ENCODE data around the gene NGB. TPM values are rescaled to one million over a fixed set of nuclear protein-coding genes. Genes with fewer than 3 reads are reported as not detected.

Gene NGB
- total and polyA plus RNA-seq, 4 experiments from 2014 or later: not detected

- ChIA-PET CTCF (ENCODE audit: partially characterized antibody) (interaction anchor here (1.2 kb wide), 1 partner anchor 19 kb away, joined by 4 read pairs; no protein-coding TSS in a partner anchor), POLR2A (ENCODE audit: partially characterized antibody) (no interaction called here)
- no peaks in the 10 kb centered on the region for H3K9me3 ChIP-seq (ENCODE audit: control insufficient read depth in 1 of 2, low read length in 2 of 2)
- no peaks in the 10 kb centered on the region for H3K4me1 ChIP-seq (ENCODE audit: insufficient read depth, low read length)
- H3K27ac ChIP-seq (ENCODE audit: low read depth, low read length): no peak overlapping the region
- no peak overlapping the region for H3K4me3 Mint-ChIP-seq
- no peaks in the 10 kb centered on the region for H3K27me3 ChIP-seq (ENCODE audit: insufficient read depth, low read length)
- H3K36me3 Mint-ChIP-seq: peaks cover 11 to 30% of the 10 kb centered on the region in 2 donors
- DNase-seq: no peak
- no peak overlapping the region for H3K4me3 ChIP-seq (ENCODE audit: low read length in 2 of 2)
- no peaks in the 10 kb centered on the region for H3K27me3 Mint-ChIP-seq
- no peaks in the 10 kb centered on the region for H3K9me3 Mint-ChIP-seq
- H3K36me3 ChIP-seq (ENCODE audit: insufficient read depth, low read length): no peaks in the 10 kb centered on the region
- intact Hi-C loops (cut with micrococcal nuclease): no loop called here
- peak overlapping the region in 3 of 7 donors; percentile 13 to 59 (median 20) for H3K27ac Mint-ChIP-seq
- H3K4me1 Mint-ChIP-seq: no peaks in the 10 kb centered on the region
These were observed 25.9 kb upstream of the NGB start for GRCh38 chr14:77296906-77297305.

DNA sequence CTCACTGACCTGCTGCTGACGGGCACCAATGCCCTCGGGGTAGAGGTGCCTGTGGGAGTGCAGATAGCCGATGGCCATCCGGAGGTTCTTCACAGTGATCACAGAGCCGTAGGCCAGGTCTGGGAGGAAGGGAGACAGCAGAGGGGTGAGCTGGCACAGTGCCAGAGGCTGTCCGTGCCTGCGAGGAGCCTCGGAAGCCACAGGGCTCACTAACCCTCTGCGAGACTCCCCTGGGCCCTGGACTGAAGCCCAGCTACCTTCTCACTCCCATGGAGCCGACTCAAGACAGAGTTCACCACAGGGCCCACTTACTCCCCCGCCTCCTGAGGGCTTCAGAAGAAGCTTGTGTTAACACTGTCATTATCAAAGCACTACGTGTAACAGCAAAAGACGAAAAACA, 25.1 kb upstream of the NGB start:
- H3K27ac ChIP-seq (ENCODE audit: low read depth, low read length): no peak overlapping the region
- ChIA-PET CTCF (ENCODE audit: partially characterized antibody) (interaction anchor here (0.7 to 1.2 kb wide), 2 partner anchors 20 to 113 kb away, joined by 3 to 4 read pairs; no protein-coding TSS in a partner anchor), POLR2A (ENCODE audit: partially characterized antibody) (no interaction called here)
- intact Hi-C loops (cut with micrococcal nuclease): no loop called here
- H3K27ac Mint-ChIP-seq: no peak overlapping the region
- no peaks in the 10 kb centered on the region for H3K9me3 Mint-ChIP-seq
- no peak overlapping the region for H3K4me3 ChIP-seq (ENCODE audit: low read length in 2 of 2)
- H3K9me3 ChIP-seq (ENCODE audit: control insufficient read depth in 1 of 2, low read length in 2 of 2): no peaks in the 10 kb centered on the region
- no peaks in the 10 kb centered on the region for H3K4me1 ChIP-seq (ENCODE audit: insufficient read depth, low read length)
- no peaks in the 10 kb centered on the region for H3K4me1 Mint-ChIP-seq
- no peaks in the 10 kb centered on the region for H3K27me3 ChIP-seq (ENCODE audit: insufficient read depth, low read length)
- H3K4me3 Mint-ChIP-seq: no peak overlapping the region
- peaks cover 11 to 30% of the 10 kb centered on the region in 2 donors for H3K36me3 Mint-ChIP-seq
- no peaks in the 10 kb centered on the region for H3K36me3 ChIP-seq (ENCODE audit: insufficient read depth, low read length)
- no peaks in the 10 kb centered on the region for H3K27me3 Mint-ChIP-seq
- DNase-seq: no peak

DNA sequence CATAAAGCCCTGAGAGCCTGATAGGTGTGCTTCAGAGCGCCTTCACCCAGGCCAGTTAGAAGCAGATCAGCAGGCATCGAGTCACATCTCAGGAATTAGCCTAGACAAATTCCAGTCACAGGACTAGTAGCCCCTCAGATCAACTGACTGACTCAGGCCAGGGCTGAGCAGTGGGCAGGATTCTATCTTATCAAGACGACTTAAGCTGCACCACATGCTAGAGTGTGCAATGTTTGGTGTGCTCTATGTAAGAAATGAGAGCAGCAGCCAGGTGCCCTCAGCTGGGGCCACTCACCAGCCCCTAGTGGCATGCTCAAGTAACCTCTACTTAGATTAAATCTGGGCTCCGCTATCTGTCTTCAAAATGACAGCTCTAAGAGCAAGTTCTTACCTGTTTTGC, 19.7 kb upstream of the NGB start:
- H3K36me3 Mint-ChIP-seq: peaks cover 17 to 29% of the 10 kb centered on the region in 2 donors
- H3K4me1 Mint-ChIP-seq: no peaks in the 10 kb centered on the region
- ChIA-PET POLR2A (ENCODE audit: partially characterized antibody) (no interaction called here), CTCF (ENCODE audit: partially characterized antibody) (interaction anchor here (2.0 kb wide), 1 partner anchor 25 kb away, joined by 8 read pairs; no protein-coding TSS in a partner anchor)
- no peak overlapping the region for H3K27ac Mint-ChIP-seq
- intact Hi-C loops (cut with micrococcal nuclease): no loop called here
- Histone ChIP-seq H3K4me3 (ENCODE audit: low read length in 2 of 2) (no peak overlapping the region), H3K27me3 (ENCODE audit: insufficient read depth, low read length) (no peaks in the 10 kb centered on the region), H3K36me3 (ENCODE audit: insufficient read depth, low read length) (no peaks in the 10 kb centered on the region), H3K4me1 (ENCODE audit: insufficient read depth, low read length) (no peaks in the 10 kb centered on the region), H3K27ac (ENCODE audit: low read depth, low read length) (no peak overlapping the region), H3K9me3 (ENCODE audit: control insufficient read depth in 1 of 2, low read length in 2 of 2) (no peaks in the 10 kb centered on the region)
- H3K4me3 Mint-ChIP-seq: no peak overlapping the region
- DNase-seq: no peak
- no peaks in the 10 kb centered on the region for H3K9me3 Mint-ChIP-seq
- no peaks in the 10 kb centered on the region for H3K27me3 Mint-ChIP-seq

DNA sequence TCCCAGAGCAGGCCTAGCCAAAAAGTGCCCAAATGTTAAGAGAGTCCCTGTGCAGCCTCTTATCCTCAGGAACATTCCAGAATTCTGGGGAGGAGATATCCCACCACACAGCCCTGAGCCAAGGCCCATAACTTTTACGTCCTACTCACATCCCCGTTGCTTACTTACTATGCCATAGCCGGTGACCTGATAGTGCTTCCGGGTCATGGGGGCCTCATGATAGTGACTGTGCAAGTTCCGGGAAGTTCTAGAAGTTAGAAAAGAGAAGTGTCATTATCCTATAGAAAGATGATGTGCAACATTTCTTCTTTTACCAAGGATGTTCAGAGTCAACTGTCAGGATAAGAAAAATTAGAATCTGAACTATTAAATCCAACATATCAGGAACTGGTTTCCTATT, 15.6 kb upstream of the NGB start:
- Histone ChIP-seq H3K9me3 (ENCODE audit: control insufficient read depth in 1 of 2, low read length in 2 of 2) (no peaks in the 10 kb centered on the region), H3K4me3 (ENCODE audit: low read length in 2 of 2) (no peak overlapping the region), H3K36me3 (ENCODE audit: insufficient read depth, low read length) (no peaks in the 10 kb centered on the region), H3K27me3 (ENCODE audit: insufficient read depth, low read length) (no peaks in the 10 kb centered on the region), H3K4me1 (ENCODE audit: insufficient read depth, low read length) (no peaks in the 10 kb centered on the region), H3K27ac (ENCODE audit: low read depth, low read length) (no peak overlapping the region)
- DNase-seq: no peak
- H3K9me3 Mint-ChIP-seq: no peaks in the 10 kb centered on the region
- CTCF ChIA-PET (ENCODE audit: partially characterized antibody): no interaction called here
- peak overlapping the region in 1 of 8 donors; percentile 26 for H3K4me3 Mint-ChIP-seq
- peaks cover 38 to 46% of the 10 kb centered on the region in 2 donors for H3K36me3 Mint-ChIP-seq
- intact Hi-C loops (cut with micrococcal nuclease): no loop called here
- H3K4me1 Mint-ChIP-seq: no peaks in the 10 kb centered on the region
- H3K27ac Mint-ChIP-seq: no peak overlapping the region
- POLR2A ChIA-PET (ENCODE audit: partially characterized antibody): no interaction called here
- no peaks in the 10 kb centered on the region for H3K27me3 Mint-ChIP-seq

GRCh38 chr14:77284466-77284865, 13.5 kb upstream of the NGB start:
- no peak for DNase-seq
- Histone ChIP-seq H3K36me3 (ENCODE audit: insufficient read depth, low read length) (no peaks in the 10 kb centered on the region), H3K27ac (ENCODE audit: low read depth, low read length) (no peak overlapping the region), H3K4me1 (ENCODE audit: insufficient read depth, low read length) (no peaks in the 10 kb centered on the region), H3K27me3 (ENCODE audit: insufficient read depth, low read length) (no peaks in the 10 kb centered on the region), H3K4me3 (ENCODE audit: low read length in 2 of 2) (no peak overlapping the region), H3K9me3 (ENCODE audit: control insufficient read depth in 1 of 2, low read length in 2 of 2) (no peaks in the 10 kb centered on the region)
- CTCF ChIA-PET (ENCODE audit: partially characterized antibody): interaction anchor here (1.0 kb wide), 1 partner anchor 9 kb away, joined by 3 read pairs; no protein-coding TSS in a partner anchor
- Mint-ChIP-seq H3K4me3 (no peak overlapping the region), H3K4me1 (no peaks in the 10 kb centered on the region), H3K36me3 (peaks cover 39 to 46% of the 10 kb centered on the region in 2 donors), H3K27ac (peak overlapping the region in 1 of 7 donors; percentile 44), H3K27me3 (no peaks in the 10 kb centered on the region), H3K9me3 (no peaks in the 10 kb centered on the region)
- POLR2A ChIA-PET (ENCODE audit: partially characterized antibody): no interaction called here
- intact Hi-C loops (cut with micrococcal nuclease): no loop called here

GRCh38 chr14:77284066-77284465, 13.1 kb upstream of the NGB start:
- no peaks in the 10 kb centered on the region for H3K9me3 Mint-ChIP-seq
- Histone ChIP-seq H3K27ac (ENCODE audit: low read depth, low read length) (no peak overlapping the region), H3K9me3 (ENCODE audit: control insufficient read depth in 1 of 2, low read length in 2 of 2) (no peaks in the 10 kb centered on the region), H3K4me1 (ENCODE audit: insufficient read depth, low read length) (no peaks in the 10 kb centered on the region), H3K4me3 (ENCODE audit: low read length in 2 of 2) (no peak overlapping the region), H3K36me3 (ENCODE audit: insufficient read depth, low read length) (no peaks in the 10 kb centered on the region), H3K27me3 (ENCODE audit: insufficient read depth, low read length) (no peaks in the 10 kb centered on the region)
- ChIA-PET POLR2A (ENCODE audit: partially characterized antibody) (no interaction called here), CTCF (ENCODE audit: partially characterized antibody) (interaction anchor here (1.0 kb wide), 1 partner anchor 9 kb away, joined by 3 read pairs; no protein-coding TSS in a partner anchor)
- peaks cover 39 to 49% of the 10 kb centered on the region in 2 donors for H3K36me3 Mint-ChIP-seq
- no peak overlapping the region for H3K27ac Mint-ChIP-seq
- intact Hi-C loops (cut with micrococcal nuclease): no loop called here
- no peaks in the 10 kb centered on the region for H3K27me3 Mint-ChIP-seq
- H3K4me1 Mint-ChIP-seq: no peaks in the 10 kb centered on the region
- H3K4me3 Mint-ChIP-seq: no peak overlapping the region
- no peak for DNase-seq

- H3K9me3 ChIP-seq (ENCODE audit: control insufficient read depth in 1 of 2, low read length in 2 of 2): no peaks in the 10 kb centered on the region
- Mint-ChIP-seq H3K36me3 (peaks cover 38 to 46% of the 10 kb centered on the region in 2 donors), H3K27me3 (no peaks in the 10 kb centered on the region), H3K4me3 (no peak overlapping the region), H3K4me1 (no peaks in the 10 kb centered on the region), H3K9me3 (no peaks in the 10 kb centered on the region), H3K27ac (no peak overlapping the region)
- H3K4me3 ChIP-seq (ENCODE audit: low read length in 2 of 2): no peak overlapping the region
- H3K36me3 ChIP-seq (ENCODE audit: insufficient read depth, low read length): no peaks in the 10 kb centered on the region
- ChIA-PET POLR2A (ENCODE audit: partially characterized antibody) (no interaction called here), CTCF (ENCODE audit: partially characterized antibody) (interaction anchor here (1.1 kb wide), 1 partner anchor 34 kb away, joined by 3 read pairs; no protein-coding TSS in a partner anchor)
- H3K4me1 ChIP-seq (ENCODE audit: insufficient read depth, low read length): no peaks in the 10 kb centered on the region
- no peak for DNase-seq
- H3K27ac ChIP-seq (ENCODE audit: low read depth, low read length): no peak overlapping the region
- H3K27me3 ChIP-seq (ENCODE audit: insufficient read depth, low read length): no peaks in the 10 kb centered on the region
- intact Hi-C loops (cut with micrococcal nuclease): no loop called here
These were observed 10.9 kb upstream of the NGB start for GRCh38 chr14:77281852-77282410.

All from CD4-positive, alpha-beta memory T cell (primary cell).